ENCODE measurements around the gene DBNL.

DBNL gene

DNA sequence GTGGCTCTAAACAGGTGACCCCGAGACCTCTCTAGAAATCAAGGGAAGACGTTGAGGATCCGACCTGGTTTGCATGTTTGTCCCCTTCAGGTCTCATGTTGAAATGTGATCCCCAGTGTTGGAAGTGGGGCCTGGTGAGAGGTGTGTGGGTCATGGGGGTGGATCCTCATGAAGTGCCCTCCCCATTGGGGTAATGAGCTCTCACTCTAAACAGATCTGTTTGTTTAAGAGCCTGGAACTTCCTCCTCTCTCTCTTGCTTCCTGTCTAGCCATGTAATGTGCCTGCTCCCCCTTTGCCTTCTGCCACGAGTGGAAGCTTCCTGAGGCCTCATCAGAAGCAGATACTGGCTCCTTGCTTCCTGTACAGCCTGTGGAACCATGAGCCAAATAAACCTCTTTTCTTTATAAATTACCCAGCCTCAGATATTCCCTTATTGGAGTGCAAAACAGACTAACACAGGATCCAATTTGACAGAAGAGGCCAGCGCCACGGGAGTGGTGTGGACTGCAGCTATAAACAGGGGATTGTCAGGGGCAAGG, 48.7 kb downstream of the DBNL start:
- Histone ChIP-seq H3K36me3 (ENCODE audit: control insufficient read depth, insufficient read depth, low read length) (no peaks in the 10 kb centered on the region), H3K4me3 (replicated peaks; ENCODE audit: low read depth, low read length) (no peak overlapping the region), H3K27me3 (replicated peaks; ENCODE audit: control insufficient read depth, insufficient read depth, low read length) (no peaks in the 10 kb centered on the region)
- TF ChIP-seq, protein P1, sequence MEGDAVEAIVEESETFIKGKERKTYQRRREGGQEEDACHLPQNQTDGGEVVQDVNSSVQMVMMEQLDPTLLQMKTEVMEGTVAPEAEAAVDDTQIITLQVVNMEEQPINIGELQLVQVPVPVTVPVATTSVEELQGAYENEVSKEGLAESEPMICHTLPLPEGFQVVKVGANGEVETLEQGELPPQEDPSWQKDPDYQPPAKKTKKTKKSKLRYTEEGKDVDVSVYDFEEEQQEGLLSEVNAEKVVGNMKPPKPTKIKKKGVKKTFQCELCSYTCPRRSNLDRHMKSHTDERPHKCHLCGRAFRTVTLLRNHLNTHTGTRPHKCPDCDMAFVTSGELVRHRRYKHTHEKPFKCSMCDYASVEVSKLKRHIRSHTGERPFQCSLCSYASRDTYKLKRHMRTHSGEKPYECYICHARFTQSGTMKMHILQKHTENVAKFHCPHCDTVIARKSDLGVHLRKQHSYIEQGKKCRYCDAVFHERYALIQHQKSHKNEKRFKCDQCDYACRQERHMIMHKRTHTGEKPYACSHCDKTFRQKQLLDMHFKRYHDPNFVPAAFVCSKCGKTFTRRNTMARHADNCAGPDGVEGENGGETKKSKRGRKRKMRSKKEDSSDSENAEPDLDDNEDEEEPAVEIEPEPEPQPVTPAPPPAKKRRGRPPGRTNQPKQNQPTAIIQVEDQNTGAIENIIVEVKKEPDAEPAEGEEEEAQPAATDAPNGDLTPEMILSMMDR (IDR thresholded peaks at IDR 0.05; ENCODE audit: insufficient read depth, low read length, poor library complexity, severe bottlenecking): no peak
- no peak for DNase-seq (ENCODE audit: extremely low read depth, insufficient read length)

DNA sequence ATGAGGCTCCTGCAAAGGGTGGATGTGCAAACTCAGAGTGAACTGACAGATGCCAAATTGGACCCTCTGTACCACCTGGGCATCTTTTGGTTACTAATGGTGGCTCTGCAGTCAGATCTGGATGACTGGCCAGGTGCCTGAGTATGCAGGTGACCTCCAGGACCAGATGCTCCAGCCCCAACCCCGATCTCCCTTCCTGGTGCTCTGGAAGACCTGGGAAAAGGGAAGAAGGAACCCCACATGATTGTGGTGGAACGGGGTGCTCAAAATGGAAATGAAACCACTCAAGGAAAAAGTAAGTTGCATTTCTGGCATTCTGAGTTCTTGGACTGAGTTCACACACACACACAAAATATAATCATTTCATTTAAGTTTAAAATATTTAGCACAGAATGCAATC, 49.9 kb downstream of the DBNL start:
- no peak overlapping the region for H3K4me3 ChIP-seq (replicated peaks; ENCODE audit: low read depth, low read length)
- H3K27me3 ChIP-seq (replicated peaks; ENCODE audit: control insufficient read depth, insufficient read depth, low read length): no peaks in the 10 kb centered on the region
- DNase-seq (ENCODE audit: extremely low read depth, insufficient read length): no peak
- TF ChIP-seq, protein P1 (IDR thresholded peaks at IDR 0.05; ENCODE audit: insufficient read depth, low read length, poor library complexity, severe bottlenecking): no peak
- no peaks in the 10 kb centered on the region for H3K36me3 ChIP-seq (ENCODE audit: control insufficient read depth, insufficient read depth, low read length)

DNA sequence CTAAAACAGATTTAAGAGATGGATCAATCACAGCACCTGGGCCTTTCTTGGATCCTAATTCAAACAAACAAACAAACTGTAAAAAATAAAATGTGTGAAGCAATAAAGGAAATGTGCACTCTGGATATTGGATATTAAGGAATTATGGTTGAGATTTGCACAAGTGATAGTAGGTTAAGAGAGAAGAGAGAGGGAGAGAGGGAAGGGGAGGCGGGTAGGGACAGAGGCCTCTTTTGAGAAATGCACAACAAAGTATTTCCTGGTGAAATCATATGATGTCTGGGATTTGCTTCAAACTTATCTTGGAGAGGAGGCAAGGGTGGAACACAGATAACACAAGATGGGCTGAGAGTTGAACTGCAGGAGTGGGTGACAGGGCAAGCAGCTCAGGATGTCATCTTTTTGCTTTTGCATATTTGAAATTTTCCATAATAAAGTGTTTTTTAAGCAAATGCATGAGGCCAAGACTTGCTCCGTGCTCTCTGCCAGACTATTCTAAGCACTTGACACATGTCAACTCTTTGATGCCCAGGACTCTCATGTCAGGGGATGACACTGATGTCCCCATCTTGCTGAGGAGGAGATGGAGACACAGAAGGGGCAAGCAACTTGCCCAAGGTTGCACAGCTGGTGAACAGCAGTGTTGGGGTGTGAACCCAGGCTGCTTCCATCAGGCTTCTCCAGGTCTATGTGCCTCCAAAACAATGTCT, 50.5 kb downstream of the DBNL start:
- no peaks in the 10 kb centered on the region for H3K36me3 ChIP-seq (ENCODE audit: control insufficient read depth, insufficient read depth, low read length)
- no peak for DNase-seq (ENCODE audit: extremely low read depth, insufficient read length)
- TF ChIP-seq, protein P1 (IDR thresholded peaks at IDR 0.05; ENCODE audit: insufficient read depth, low read length, poor library complexity, severe bottlenecking): no peak
- H3K4me3 ChIP-seq (replicated peaks; ENCODE audit: low read depth, low read length): no peak overlapping the region
- no peaks in the 10 kb centered on the region for H3K27me3 ChIP-seq (replicated peaks; ENCODE audit: control insufficient read depth, insufficient read depth, low read length)

DNA sequence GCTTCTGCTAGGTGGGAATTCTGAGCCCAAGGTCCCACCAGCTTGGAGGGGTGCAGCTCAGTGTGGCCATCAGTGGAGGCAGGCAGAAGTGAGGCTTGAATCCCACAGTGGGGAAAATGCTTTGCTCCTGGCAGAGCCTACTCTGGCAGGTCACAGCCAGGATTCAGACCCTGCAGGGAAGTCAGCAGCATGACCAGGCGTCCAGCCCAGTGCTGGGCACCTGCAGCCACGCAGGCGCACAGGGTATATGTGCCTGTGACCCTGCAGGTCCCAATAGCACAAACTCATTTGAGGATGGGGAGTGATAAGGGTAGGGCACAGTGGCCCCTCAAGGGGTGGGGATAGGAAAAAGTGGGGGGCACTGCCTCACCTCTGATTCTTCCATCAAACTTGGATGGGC, 51.3 kb downstream of the DBNL start:
- TF ChIP-seq, protein P1 (IDR thresholded peaks at IDR 0.05; ENCODE audit: insufficient read depth, low read length, poor library complexity, severe bottlenecking): no peak
- DNase-seq (ENCODE audit: extremely low read depth, insufficient read length): no peak
- no peak overlapping the region for H3K4me3 ChIP-seq (replicated peaks; ENCODE audit: low read depth, low read length)
- H3K36me3 ChIP-seq (ENCODE audit: control insufficient read depth, insufficient read depth, low read length): no peaks in the 10 kb centered on the region
- H3K27me3 ChIP-seq (replicated peaks; ENCODE audit: control insufficient read depth, insufficient read depth, low read length): no peaks in the 10 kb centered on the region

DNA sequence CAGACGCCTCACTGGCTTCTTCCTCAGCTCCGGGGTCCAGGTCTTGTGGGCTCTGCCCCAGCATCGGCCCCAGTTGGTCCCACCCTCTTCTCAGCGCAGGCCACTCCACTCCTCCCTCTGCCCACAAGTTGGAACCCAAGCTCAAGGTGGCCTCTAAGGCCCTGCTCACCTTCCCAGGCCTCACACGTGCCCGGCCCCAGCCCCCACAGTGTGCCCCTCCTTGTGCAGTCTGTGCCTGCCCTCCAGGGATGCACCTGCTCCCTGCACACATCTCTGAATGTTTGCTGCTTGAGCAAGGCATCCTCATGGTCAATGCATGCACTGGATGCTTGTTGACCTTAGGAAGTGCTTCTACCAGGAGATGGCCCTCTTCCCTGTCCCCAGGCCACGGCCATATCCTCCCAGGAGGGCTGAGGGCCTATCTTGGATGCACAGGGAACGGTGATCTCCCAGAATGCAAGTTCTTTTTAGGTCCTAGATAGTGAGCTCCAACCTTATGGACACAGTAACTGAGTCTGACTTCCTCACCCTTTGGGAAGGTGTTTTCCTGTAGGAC, 51.9 kb downstream of the DBNL start:
- Histone ChIP-seq H3K36me3 (ENCODE audit: control insufficient read depth, insufficient read depth, low read length) (no peaks in the 10 kb centered on the region), H3K27me3 (replicated peaks; ENCODE audit: control insufficient read depth, insufficient read depth, low read length) (no peaks in the 10 kb centered on the region), H3K4me3 (replicated peaks; ENCODE audit: low read depth, low read length) (no peak overlapping the region)
- no peak for DNase-seq (ENCODE audit: extremely low read depth, insufficient read length)
- TF ChIP-seq, protein P1 (IDR thresholded peaks at IDR 0.05; ENCODE audit: insufficient read depth, low read length, poor library complexity, severe bottlenecking): no peak

All from GM06990 (cell line).